HEK293 (cell line): Measurements from ENCODE around the gene ZC3H18.

Source experiments
- CTCF ChIA-PET: fragments of 350-600 bp; formaldehyde crosslinking; extraction: SDS; loops from one replicate; lab custom pipeline; 2021; ENCODE audit warnings: antibody characterized with exemption; lab: Yijun Ruan, JAX
- POLR2A ChIA-PET: fragments of 300-600 bp; formaldehyde crosslinking; extraction: SDS; loops from one replicate; lab custom pipeline; 2020; ENCODE audit warnings: antibody characterized with exemption, inconsistent platforms; lab: Yijun Ruan, JAX
- H3K27ac ChIP-seq: fragments of 200-500 bp; sonication (Bioruptor generic); 2 replicates; pipeline ENCODE4 v1.5.1; 2014; ENCODE audit warnings: low read depth, low read length, control low read depth, inconsistent platforms; ENCODE audit errors: extremely low read depth
- H3K36me3 ChIP-seq, 2 experiments: fragments of 200-500 bp in 1 of 2; sonication (Bioruptor generic) in 1 of 2; 1 replicate in 1 of 2; 2 replicates in 1 of 2; pipeline ENCODE4 v1.5.1; 2014 to 2017; ENCODE audit warnings: inconsistent platforms in 2 of 2, low read length in 2 of 2; ENCODE audit not compliant: control insufficient read depth in 2 of 2, insufficient read depth in 1 of 2
- H3K4me1 ChIP-seq: fragments of 200-500 bp; sonication (Bioruptor generic); 2 replicates; pipeline ENCODE4 v1.5.1; 2014; ENCODE audit warnings: mild to moderate bottlenecking, low read length, inconsistent platforms; ENCODE audit not compliant: control insufficient read depth, insufficient read depth
- H3K4me3 ChIP-seq: 2 replicates; pipeline ENCODE4 v1.5.1; 2011; ENCODE audit warnings: low read depth, mild to moderate bottlenecking, control low read depth, low read length, moderate library complexity
- H3K9me3 ChIP-seq: fragments of 200-500 bp; sonication (Bioruptor generic); 2 replicates; pipeline ENCODE4 v1.5.1; 2014; ENCODE audit warnings: low read depth, low read length, inconsistent platforms; ENCODE audit not compliant: control insufficient read depth, insufficient read depth
- GLI4 ChIP-seq: fragments of 450-650 bp; formaldehyde crosslinking; IDR thresholded peaks from 2 replicates; pipeline ENCODE4 v1.5.1; 2016; ENCODE audit warnings: missing biosample characterization, missing genetic modification characterization
- HOXD13 ChIP-seq: sonication (generic); formaldehyde crosslinking; IDR thresholded peaks from 2 replicates; pipeline ENCODE4 v1.8.0; 2022; ENCODE audit warnings: missing genetic modification reagents, borderline replicate concordance
- KLF7 ChIP-seq: fragments of 450-650 bp; formaldehyde crosslinking; IDR thresholded peaks from 2 replicates; pipeline ENCODE4 v1.5.1; 2016; ENCODE audit warnings: missing biosample characterization, missing genetic modification characterization, borderline replicate concordance
- PRDM2 ChIP-seq: fragments of 450-650 bp; formaldehyde crosslinking; IDR thresholded peaks from 2 replicates; pipeline ENCODE4 v1.5.1; 2016; ENCODE audit warnings: missing biosample characterization, missing genetic modification characterization, borderline replicate concordance
- SALL2 ChIP-seq: fragments of 450-650 bp; formaldehyde crosslinking; IDR thresholded peaks from 2 replicates; pipeline ENCODE4 v1.5.0; 2017; ENCODE audit warnings: missing biosample characterization, mild to moderate bottlenecking, missing genetic modification characterization, borderline replicate concordance
- TCF7L2 ChIP-seq: IDR thresholded peaks from 2 replicates; pipeline ENCODE4 v1.6.1; 2011; ENCODE audit warnings: low read depth, mild to moderate bottlenecking, inconsistent platforms, low read length, moderate library complexity, borderline replicate concordance
- TRIM28 ChIP-seq: IDR thresholded peaks from 2 replicates; pipeline ENCODE4 v1.6.1; 2011; ENCODE audit warnings: low read length, control low read depth, borderline replicate concordance
- YY1 ChIP-seq: fragments of 450-650 bp; formaldehyde crosslinking; IDR thresholded peaks from 2 replicates; pipeline ENCODE4 v1.5.1; 2018; ENCODE audit warnings: missing biosample characterization, missing genetic modification characterization
- ZBTB11 ChIP-seq: fragments of 450-650 bp; formaldehyde crosslinking; conservative IDR thresholded peaks from 2 replicates; pipeline ENCODE4 v1.5.1; 2016; ENCODE audit warnings: low read depth, missing biosample characterization, missing genetic modification characterization
- ZBTB8A ChIP-seq: fragments of 450-650 bp; formaldehyde crosslinking; IDR thresholded peaks from 2 replicates; pipeline ENCODE4 v1.5.1; 2016; ENCODE audit warnings: missing biosample characterization, missing genetic modification characterization
- ZFP3 ChIP-seq: fragments of 450-650 bp; formaldehyde crosslinking; IDR thresholded peaks from 2 replicates; pipeline ENCODE4 v1.5.1; 2016; ENCODE audit warnings: low read depth, missing biosample characterization, missing genetic modification characterization
- ZNF302 ChIP-seq: fragments of 450-650 bp; formaldehyde crosslinking; IDR thresholded peaks from 2 replicates; pipeline ENCODE4 v1.5.1; 2016; ENCODE audit warnings: missing biosample characterization, missing genetic modification characterization, low read depth
- ZNF354C ChIP-seq: fragments of 450-650 bp; formaldehyde crosslinking; IDR thresholded peaks from 2 replicates; pipeline ENCODE4 v1.5.1; 2016; ENCODE audit warnings: missing biosample characterization, missing genetic modification characterization, low read depth, borderline replicate concordance
- ZNF423 ChIP-seq: fragments of 450-650 bp; formaldehyde crosslinking; IDR thresholded peaks from 2 replicates; pipeline ENCODE4 v1.5.1; 2016; ENCODE audit warnings: missing biosample characterization, missing genetic modification characterization
- ZNF610 ChIP-seq: fragments of 450-650 bp; formaldehyde crosslinking; IDR thresholded peaks from 2 replicates; pipeline ENCODE4 v1.5.1; 2016; ENCODE audit warnings: missing biosample characterization, missing genetic modification characterization, borderline replicate concordance
- TF ChIP-seq, protein P1 (sequence below): fragments of 450-650 bp; formaldehyde crosslinking; IDR thresholded peaks from 2 replicates; pipeline ENCODE4 v1.5.1; 2016; ENCODE audit warnings: missing biosample characterization, missing genetic modification characterization
- TF ChIP-seq, protein P2 (sequence below): fragments of 450-650 bp; formaldehyde crosslinking; IDR thresholded peaks from 2 replicates; pipeline ENCODE4 v1.5.1; 2016; ENCODE audit warnings: missing biosample characterization, missing genetic modification characterization
- TF ChIP-seq, protein P3 (sequence below): fragments of 450-650 bp; formaldehyde crosslinking; IDR thresholded peaks from 2 replicates; pipeline ENCODE4 v1.5.1; 2016; ENCODE audit warnings: missing biosample characterization, missing genetic modification characterization

ZC3H18 gene

DNA sequence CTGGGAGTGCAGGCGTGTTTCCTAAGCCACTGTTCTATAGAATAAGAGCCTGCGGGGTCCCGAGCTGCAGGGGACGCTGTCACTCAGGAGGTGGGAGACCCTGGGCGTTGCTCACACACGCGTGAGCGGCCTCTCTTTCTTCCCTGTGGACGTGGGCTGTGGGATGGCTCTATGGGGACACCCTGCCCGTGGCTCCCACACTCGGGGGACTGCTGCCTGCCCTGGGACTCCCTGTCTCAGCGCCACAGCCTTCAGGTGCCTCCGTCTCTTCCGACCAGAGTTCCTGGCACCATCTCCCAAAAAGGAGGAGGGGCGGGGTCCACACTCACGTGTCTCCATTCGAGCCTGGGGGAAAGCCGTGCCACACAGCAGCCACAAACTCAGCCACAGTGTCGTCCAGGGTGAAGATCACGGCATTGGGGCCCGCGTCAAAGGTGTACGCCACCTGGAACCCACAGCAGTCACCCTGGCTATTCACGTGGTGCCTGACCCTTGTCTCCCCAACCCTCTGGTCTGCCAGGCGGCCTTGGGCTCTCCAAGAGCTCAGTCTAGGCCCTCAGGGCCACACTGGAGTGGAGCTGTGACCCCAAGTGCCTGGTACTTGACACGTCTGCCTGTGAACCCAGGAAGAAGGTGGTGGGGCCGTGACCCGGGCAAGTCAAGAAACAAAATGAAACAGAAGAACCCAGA lies 84.3 kb downstream of the ZC3H18 start (continued):
- TF ChIP-seq TCF7L2 (no peak), TRIM28 (no peak), ZBTB11 (tag by site-specific recombination) (no peak)
- TF ChIP-seq, protein P1, sequence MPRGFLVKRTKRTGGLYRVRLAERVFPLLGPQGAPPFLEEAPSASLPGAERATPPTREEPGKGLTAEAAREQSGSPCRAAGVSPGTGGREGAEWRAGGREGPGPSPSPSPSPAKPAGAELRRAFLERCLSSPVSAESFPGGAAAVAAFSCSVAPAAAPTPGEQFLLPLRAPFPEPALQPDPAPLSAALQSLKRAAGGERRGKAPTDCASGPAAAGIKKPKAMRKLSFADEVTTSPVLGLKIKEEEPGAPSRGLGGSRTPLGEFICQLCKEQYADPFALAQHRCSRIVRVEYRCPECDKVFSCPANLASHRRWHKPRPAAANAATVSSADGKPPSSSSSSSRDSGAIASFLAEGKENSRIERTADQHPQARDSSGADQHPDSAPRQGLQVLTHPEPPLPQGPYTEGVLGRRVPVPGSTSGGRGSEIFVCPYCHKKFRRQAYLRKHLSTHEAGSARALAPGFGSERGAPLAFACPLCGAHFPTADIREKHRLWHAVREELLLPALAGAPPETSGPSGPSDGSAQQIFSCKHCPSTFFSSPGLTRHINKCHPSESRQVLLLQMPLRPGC (tag by site-specific recombination) = no peak
- TF ChIP-seq, protein P2, sequence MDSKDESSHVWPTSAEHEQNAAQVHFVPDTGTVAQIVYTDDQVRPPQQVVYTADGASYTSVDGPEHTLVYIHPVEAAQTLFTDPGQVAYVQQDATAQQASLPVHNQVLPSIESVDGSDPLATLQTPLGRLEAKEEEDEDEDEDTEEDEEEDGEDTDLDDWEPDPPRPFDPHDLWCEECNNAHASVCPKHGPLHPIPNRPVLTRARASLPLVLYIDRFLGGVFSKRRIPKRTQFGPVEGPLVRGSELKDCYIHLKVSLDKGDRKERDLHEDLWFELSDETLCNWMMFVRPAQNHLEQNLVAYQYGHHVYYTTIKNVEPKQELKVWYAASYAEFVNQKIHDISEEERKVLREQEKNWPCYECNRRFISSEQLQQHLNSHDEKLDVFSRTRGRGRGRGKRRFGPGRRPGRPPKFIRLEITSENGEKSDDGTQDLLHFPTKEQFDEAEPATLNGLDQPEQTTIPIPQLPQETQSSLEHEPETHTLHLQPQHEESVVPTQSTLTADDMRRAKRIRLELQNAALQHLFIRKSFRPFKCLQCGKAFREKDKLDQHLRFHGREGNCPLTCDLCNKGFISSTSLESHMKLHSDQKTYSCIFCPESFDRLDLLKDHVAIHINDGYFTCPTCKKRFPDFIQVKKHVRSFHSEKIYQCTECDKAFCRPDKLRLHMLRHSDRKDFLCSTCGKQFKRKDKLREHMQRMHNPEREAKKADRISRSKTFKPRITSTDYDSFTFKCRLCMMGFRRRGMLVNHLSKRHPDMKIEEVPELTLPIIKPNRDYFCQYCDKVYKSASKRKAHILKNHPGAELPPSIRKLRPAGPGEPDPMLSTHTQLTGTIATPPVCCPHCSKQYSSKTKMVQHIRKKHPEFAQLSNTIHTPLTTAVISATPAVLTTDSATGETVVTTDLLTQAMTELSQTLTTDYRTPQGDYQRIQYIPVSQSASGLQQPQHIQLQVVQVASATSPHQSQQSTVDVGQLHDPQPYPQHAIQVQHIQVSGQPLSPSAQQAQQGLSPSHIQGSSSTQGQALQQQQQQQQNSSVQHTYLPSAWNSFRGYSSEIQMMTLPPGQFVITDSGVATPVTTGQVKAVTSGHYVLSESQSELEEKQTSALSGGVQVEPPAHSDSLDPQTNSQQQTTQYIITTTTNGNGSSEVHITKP (tag by site-specific recombination) = no peak

GRCh38 chr16:88655053-88655732 lies 85.0 kb downstream of the ZC3H18 start:
- ChIA-PET POLR2A (no interaction called here), CTCF (interaction anchor here (0.7 kb wide), 1 partner anchor 192 kb away, joined by 3 read pairs; no protein-coding TSS in a partner anchor)
- no peak overlapping the region for H3K4me3 ChIP-seq
- no peaks in the 10 kb centered on the region for H3K9me3 ChIP-seq
- no peak overlapping the region for H3K27ac ChIP-seq
- H3K4me1 ChIP-seq = peaks cover 4% of the 10 kb centered on the region; the same call in 1 of the 2 replicates
- peaks cover 0 to 15% of the 10 kb centered on the region in 2 experiments; a peak in 1 of 3 replicates for H3K36me3 ChIP-seq
- TF ChIP-seq TRIM28 (no peak), HOXD13 (CRISPR knock-in tag) (no peak), KLF7 (no peak), ZFP3 (tag by site-specific recombination) (no peak), SALL2 (tag by site-specific recombination) (no peak), GLI4 (tag by site-specific recombination) (no peak), PRDM2 (tag by site-specific recombination) (no peak), ZNF354C (tag by site-specific recombination) (no peak), ZNF302 (tag by site-specific recombination) (no peak), ZNF610 (tag by site-specific recombination) (no peak), YY1 (tag by site-specific recombination) (no peak), ZNF423 (tag by site-specific recombination) (no peak), ZBTB8A (tag by site-specific recombination) (no peak)
- TF ChIP-seq, protein P3, sequence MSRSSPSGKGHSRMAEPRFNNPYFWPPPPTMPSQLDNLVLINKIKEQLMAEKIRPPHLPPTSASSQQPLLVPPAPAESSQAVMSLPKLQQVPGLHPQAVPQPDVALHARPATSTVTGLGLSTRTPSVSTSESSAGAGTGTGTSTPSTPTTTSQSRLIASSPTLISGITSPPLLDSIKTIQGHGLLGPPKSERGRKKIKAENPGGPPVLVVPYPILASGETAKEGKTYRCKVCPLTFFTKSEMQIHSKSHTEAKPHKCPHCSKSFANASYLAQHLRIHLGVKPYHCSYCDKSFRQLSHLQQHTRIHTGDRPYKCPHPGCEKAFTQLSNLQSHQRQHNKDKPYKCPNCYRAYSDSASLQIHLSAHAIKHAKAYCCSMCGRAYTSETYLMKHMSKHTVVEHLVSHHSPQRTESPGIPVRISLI = no peak
